Esophagus squamous epithelium (tissue), 4 donors: ENCODE measurements around the gene TMEM256.

ENCODE experiments used
- CTCF ChIP-seq, 6 experiments: fragments of 450-650 bp in 4 of 6; fragments of 200-600 bp in 2 of 6; sonication (generic) in 2 of 6; IDR thresholded peaks; one replicate each; pipeline ENCODE4 v1.5.1; 2016 to 2019; ENCODE audit warnings: antibody characterized with exemption in 6 of 6, mild to moderate bottlenecking in 4 of 6, moderate library complexity in 4 of 6
- POLR2A ChIP-seq, 4 donors: fragments of 450-650 bp; IDR thresholded peaks; one replicate each; pipeline ENCODE4 v1.6.1; 2017; ENCODE audit warnings: antibody characterized with exemption in 4 of 4, mild to moderate bottlenecking in 4 of 4, moderate library complexity in 3 of 4

GRCh38 chr17:7445619-7445968 is 41.7 kb upstream of the TMEM256 start:
- TF ChIP-seq CTCF (IDR thresholded peaks at IDR 0.05) (no peak), POLR2A (IDR thresholded peaks at IDR 0.05) (no peak)
